HEK293 (cell line): Measurements from ENCODE around the gene HTT-AS.

Source experiments
- CTCF ChIA-PET: fragments of 350-600 bp; formaldehyde crosslinking; extraction: SDS; loops from one replicate; lab custom pipeline; 2021; ENCODE audit warnings: antibody characterized with exemption; lab: Yijun Ruan, JAX
- POLR2A ChIA-PET: fragments of 300-600 bp; formaldehyde crosslinking; extraction: SDS; loops from one replicate; lab custom pipeline; 2020; ENCODE audit warnings: antibody characterized with exemption, inconsistent platforms; lab: Yijun Ruan, JAX
- H3K27ac ChIP-seq: fragments of 200-500 bp; sonication (Bioruptor generic); 2 replicates; pipeline ENCODE4 v1.5.1; 2014; ENCODE audit warnings: low read depth, low read length, control low read depth, inconsistent platforms; ENCODE audit errors: extremely low read depth
- H3K36me3 ChIP-seq, 2 experiments: fragments of 200-500 bp in 1 of 2; sonication (Bioruptor generic) in 1 of 2; 1 replicate in 1 of 2; 2 replicates in 1 of 2; pipeline ENCODE4 v1.5.1; 2014 to 2017; ENCODE audit warnings: inconsistent platforms in 2 of 2, low read length in 2 of 2; ENCODE audit not compliant: control insufficient read depth in 2 of 2, insufficient read depth in 1 of 2
- H3K4me1 ChIP-seq: fragments of 200-500 bp; sonication (Bioruptor generic); 2 replicates; pipeline ENCODE4 v1.5.1; 2014; ENCODE audit warnings: mild to moderate bottlenecking, low read length, inconsistent platforms; ENCODE audit not compliant: control insufficient read depth, insufficient read depth
- H3K4me3 ChIP-seq: 2 replicates; pipeline ENCODE4 v1.5.1; 2011; ENCODE audit warnings: low read depth, mild to moderate bottlenecking, control low read depth, low read length, moderate library complexity
- H3K9me3 ChIP-seq: fragments of 200-500 bp; sonication (Bioruptor generic); 2 replicates; pipeline ENCODE4 v1.5.1; 2014; ENCODE audit warnings: low read depth, low read length, inconsistent platforms; ENCODE audit not compliant: control insufficient read depth, insufficient read depth
- KLF1 ChIP-seq: fragments of 450-650 bp; formaldehyde crosslinking; IDR thresholded peaks from 2 replicates; pipeline ENCODE4 v1.5.1; 2016; ENCODE audit warnings: missing biosample characterization, missing genetic modification characterization
- PRDM6 ChIP-seq: fragments of 450-650 bp; formaldehyde crosslinking; IDR thresholded peaks from 2 replicates; pipeline ENCODE4 v1.5.1; 2017; ENCODE audit warnings: missing biosample characterization, missing genetic modification characterization
- SALL2 ChIP-seq: fragments of 450-650 bp; formaldehyde crosslinking; IDR thresholded peaks from 2 replicates; pipeline ENCODE4 v1.5.0; 2017; ENCODE audit warnings: missing biosample characterization, mild to moderate bottlenecking, missing genetic modification characterization, borderline replicate concordance
- SP2 ChIP-seq: fragments of 450-650 bp; formaldehyde crosslinking; IDR thresholded peaks from 2 replicates; pipeline ENCODE4 v1.5.1; 2016; ENCODE audit warnings: missing biosample characterization, missing genetic modification characterization
- SP3 ChIP-seq: fragments of 450-650 bp; formaldehyde crosslinking; IDR thresholded peaks from 2 replicates; pipeline ENCODE4 v1.5.1; 2016; ENCODE audit warnings: missing biosample characterization, missing genetic modification characterization
- TCF7L2 ChIP-seq: IDR thresholded peaks from 2 replicates; pipeline ENCODE4 v1.6.1; 2011; ENCODE audit warnings: low read depth, mild to moderate bottlenecking, inconsistent platforms, low read length, moderate library complexity, borderline replicate concordance
- ZBTB20 ChIP-seq: fragments of 450-650 bp; formaldehyde crosslinking; IDR thresholded peaks from 2 replicates; pipeline ENCODE4 v1.5.1; 2016; ENCODE audit warnings: missing biosample characterization, missing genetic modification characterization
- ZNF174 ChIP-seq: fragments of 450-650 bp; formaldehyde crosslinking; IDR thresholded peaks from 2 replicates; pipeline ENCODE4 v1.5.0; 2017; ENCODE audit warnings: missing biosample characterization, mild to moderate bottlenecking, missing genetic modification characterization
- ZNF2 ChIP-seq: fragments of 450-650 bp; formaldehyde crosslinking; IDR thresholded peaks from 2 replicates; pipeline ENCODE4 v1.5.1; 2016; ENCODE audit warnings: missing biosample characterization, missing genetic modification characterization
- ZNF280C ChIP-seq: fragments of 450-650 bp; formaldehyde crosslinking; IDR thresholded peaks from 2 replicates; pipeline ENCODE4 v1.5.1; 2016; ENCODE audit warnings: missing biosample characterization, missing genetic modification characterization
- ZNF302 ChIP-seq: fragments of 450-650 bp; formaldehyde crosslinking; IDR thresholded peaks from 2 replicates; pipeline ENCODE4 v1.5.1; 2016; ENCODE audit warnings: missing biosample characterization, missing genetic modification characterization, low read depth
- ZNF341 ChIP-seq: fragments of 450-650 bp; formaldehyde crosslinking; IDR thresholded peaks from 2 replicates; pipeline ENCODE4; 2016; ENCODE audit warnings: low read depth, missing biosample characterization, missing genetic modification characterization
- ZNF362 ChIP-seq: fragments of 450-650 bp; formaldehyde crosslinking; IDR thresholded peaks from 2 replicates; pipeline ENCODE4 v1.5.1; 2016; ENCODE audit warnings: missing biosample characterization, missing genetic modification characterization
- ZNF510 ChIP-seq: fragments of 450-650 bp; formaldehyde crosslinking; IDR thresholded peaks from 2 replicates; pipeline ENCODE4 v1.5.1; 2018; ENCODE audit warnings: mild to moderate bottlenecking, missing genetic modification characterization, missing biosample characterization; ENCODE audit not compliant: insufficient replicate concordance
- ZNF580 ChIP-seq: fragments of 450-650 bp; formaldehyde crosslinking; IDR thresholded peaks from 2 replicates; pipeline ENCODE4 v1.5.1; 2016; ENCODE audit warnings: missing biosample characterization, missing genetic modification characterization
- ZNF624 ChIP-seq: fragments of 450-650 bp; formaldehyde crosslinking; IDR thresholded peaks from 2 replicates; pipeline ENCODE4 v1.5.1; 2017; ENCODE audit warnings: missing biosample characterization, missing genetic modification characterization
- ZNF701 ChIP-seq: fragments of 450-650 bp; formaldehyde crosslinking; IDR thresholded peaks from 2 replicates; pipeline ENCODE4 v1.5.1; 2016; ENCODE audit warnings: missing biosample characterization, missing genetic modification characterization
- ZNF768 ChIP-seq: fragments of 450-650 bp; formaldehyde crosslinking; IDR thresholded peaks from 2 replicates; pipeline ENCODE4 v1.5.1; 2018; ENCODE audit warnings: missing biosample characterization, mild to moderate bottlenecking, missing genetic modification characterization
- ZNF785 ChIP-seq: fragments of 450-650 bp; formaldehyde crosslinking; IDR thresholded peaks from 2 replicates; pipeline ENCODE4 v1.5.1; 2016; ENCODE audit warnings: missing biosample characterization, missing genetic modification characterization
- ZNF791 ChIP-seq: fragments of 450-650 bp; formaldehyde crosslinking; IDR thresholded peaks from 2 replicates; pipeline ENCODE4 v1.5.1; 2016; ENCODE audit warnings: missing biosample characterization, missing genetic modification characterization

The HTT-AS gene

GRCh38 chr4:3079694-3080123, 5.4 kb upstream of the HTT-AS start (continued):
- TF ChIP-seq ZNF280C = no peak
- TF ChIP-seq, all 188 proteins: peak for 0

- ChIA-PET POLR2A (no interaction called here), CTCF (no interaction called here)
- no peaks in the 10 kb centered on the region for H3K36me3 ChIP-seq
- H3K4me1 ChIP-seq = 0 out of 2 replicates have a peak, but pooled peaks cover 2% of the 10 kb centered on the region
- 0 out of 2 replicates have a peak, but pooled peaks have one; percentile 14 for TF ChIP-seq PRDM6
- no peak for TF ChIP-seq KLF1
- no peak overlapping the region for H3K27ac ChIP-seq
- no peaks in the 10 kb centered on the region for H3K9me3 ChIP-seq
- no peak overlapping the region for H3K4me3 ChIP-seq
These were observed 3.5 kb upstream of the HTT-AS start for GRCh38 chr4:3077796-3078195.

GRCh38 chr4:3075652-3075981, 1.3 kb upstream of the HTT-AS start:
- peak overlapping the region; percentile 82 for H3K4me3 ChIP-seq
- TF ChIP-seq SALL2 (no peak), ZNF2 (tag by site-specific recombination) (no peak), ZNF791 (tag by site-specific recombination) (no peak), ZNF510 (tag by site-specific recombination) (no peak), SP3 (tag by site-specific recombination) (0 out of 2 replicates have a peak, but pooled peaks have one; percentile 4), ZBTB20 (tag by site-specific recombination) (no peak), ZNF768 (tag by site-specific recombination) (no peak), ZNF341 (tag by site-specific recombination) (peak; percentile 19; the same call in 1 of the 2 replicates), ZNF701 (no peak), ZNF362 (tag by site-specific recombination) (no peak), ZNF624 (tag by site-specific recombination) (no peak), TCF7L2 (no peak), ZNF785 (tag by site-specific recombination) (no peak), ZNF174 (no peak), ZNF302 (tag by site-specific recombination) (no peak), SP2 (tag by site-specific recombination) (no peak), ZNF580 (tag by site-specific recombination) (no peak)
- ChIA-PET CTCF (no interaction called here), POLR2A (interaction anchor here (0.8 to 1.6 kb wide), 4 partner anchors 8 to 112 kb away, joined by 3 to 5 read pairs (median 4); partner anchors contain the start of gene GRK4)
- H3K27ac ChIP-seq = no peak overlapping the region
- 0 out of 2 replicates have a peak, but pooled peaks cover 2% of the 10 kb centered on the region for H3K4me1 ChIP-seq
- no peaks in the 10 kb centered on the region for H3K36me3 ChIP-seq
- no peaks in the 10 kb centered on the region for H3K9me3 ChIP-seq
